ENCODE results near the gene RGS14.

The RGS14 gene

GRCh38 chr5:177404641-177405179 is 47.0 kb downstream of the RGS14 start:
- Histone ChIP-seq H3F3A (ENCODE audit: control insufficient read depth, insufficient read depth) (peaks cover 3% of the 10 kb centered on the region), H4K20me1 (ENCODE audit: control insufficient read depth, insufficient read depth, low read depth, low read length) (no peaks in the 10 kb centered on the region), H3K4me2 (ENCODE audit: low read length) (peak overlapping the region; percentile 78), H3K9me3 (ENCODE audit: control insufficient read depth, insufficient read depth, low read length) (no peaks in the 10 kb centered on the region), H3K27ac (ENCODE audit: low read depth, low read length) (no peak overlapping the region), H3K36me3 (ENCODE audit: control insufficient read depth, low read length) (no peaks in the 10 kb centered on the region), H3K4me1 (ENCODE audit: control insufficient read depth, low read length) (peaks cover 31% of the 10 kb centered on the region), H3K4me3 (ENCODE audit: low read length) (peak overlapping the region; percentile 69), H3K79me2 (ENCODE audit: control insufficient read depth, low read length) (no peaks in the 10 kb centered on the region), H3K27me3 (ENCODE audit: control insufficient read depth, low read length) (peaks cover 35% of the 10 kb centered on the region), H3K9me2 (replicated peaks; ENCODE audit: control insufficient read depth, low read length) (no peaks in the 10 kb centered on the region)
- no peak for TF ChIP-seq EZH2phosphoT487 (IDR thresholded peaks at IDR 0.05; ENCODE audit: borderline replicate concordance, low read length)
- TF ChIP-seq CTCF (IDR thresholded peaks at IDR 0.05; ENCODE audit: low read depth, low read length, poor library complexity, severe bottlenecking) = no peak

- Histone ChIP-seq H3K9me3 (ENCODE audit: control insufficient read depth, insufficient read depth, low read length) (no peaks in the 10 kb centered on the region), H3K27ac (ENCODE audit: low read depth, low read length) (no peak overlapping the region), H4K20me1 (ENCODE audit: control insufficient read depth, insufficient read depth, low read depth, low read length) (no peaks in the 10 kb centered on the region), H3K4me2 (ENCODE audit: low read length) (no peak overlapping the region; the same call in 1 of the 2 replicates), H3K4me3 (ENCODE audit: low read length) (no peak overlapping the region), H3K27me3 (ENCODE audit: control insufficient read depth, low read length) (peaks cover 35% of the 10 kb centered on the region), H3K4me1 (ENCODE audit: control insufficient read depth, low read length) (peaks cover 31% of the 10 kb centered on the region), H3K36me3 (ENCODE audit: control insufficient read depth, low read length) (no peaks in the 10 kb centered on the region), H3K79me2 (ENCODE audit: control insufficient read depth, low read length) (no peaks in the 10 kb centered on the region), H3K9me2 (replicated peaks; ENCODE audit: control insufficient read depth, low read length) (no peaks in the 10 kb centered on the region), H3F3A (ENCODE audit: control insufficient read depth, insufficient read depth) (peaks cover 3% of the 10 kb centered on the region)
- TF ChIP-seq EZH2phosphoT487 (IDR thresholded peaks at IDR 0.05; ENCODE audit: borderline replicate concordance, low read length) (no peak), CTCF (IDR thresholded peaks at IDR 0.05; ENCODE audit: low read depth, low read length, poor library complexity, severe bottlenecking) (no peak)
Measured at GRCh38 chr5:177405312-177405711, 47.6 kb downstream of the RGS14 start.

- H3K79me2 ChIP-seq (ENCODE audit: control insufficient read depth, low read length) = no peaks in the 10 kb centered on the region
- no peak overlapping the region for H3K27ac ChIP-seq (ENCODE audit: low read depth, low read length)
- H3K4me1 ChIP-seq (ENCODE audit: control insufficient read depth, low read length) = peaks cover 31% of the 10 kb centered on the region
- no peak overlapping the region for H3K4me3 ChIP-seq (ENCODE audit: low read length)
- H3K9me3 ChIP-seq (ENCODE audit: control insufficient read depth, insufficient read depth, low read length) = no peaks in the 10 kb centered on the region
- H3K27me3 ChIP-seq (ENCODE audit: control insufficient read depth, low read length) = peaks cover 35% of the 10 kb centered on the region
- no peaks in the 10 kb centered on the region for H3K9me2 ChIP-seq (replicated peaks; ENCODE audit: control insufficient read depth, low read length)
- TF ChIP-seq CTCF (IDR thresholded peaks at IDR 0.05; ENCODE audit: low read depth, low read length, poor library complexity, severe bottlenecking) (no peak), EZH2phosphoT487 (IDR thresholded peaks at IDR 0.05; ENCODE audit: borderline replicate concordance, low read length) (no peak)
- H3K36me3 ChIP-seq (ENCODE audit: control insufficient read depth, low read length) = no peaks in the 10 kb centered on the region
- H4K20me1 ChIP-seq (ENCODE audit: control insufficient read depth, insufficient read depth, low read depth, low read length) = no peaks in the 10 kb centered on the region
- H3F3A ChIP-seq (ENCODE audit: control insufficient read depth, insufficient read depth) = peaks cover 2% of the 10 kb centered on the region
- H3K4me2 ChIP-seq (ENCODE audit: low read length) = no peak overlapping the region
Measured at GRCh38 chr5:177405805-177406204, 48.1 kb downstream of the RGS14 start.

All from DOHH2 (cell line).